HEK293T (cell line): ENCODE results near the gene TEAD3.

ENCODE experiments used
- ELF4 ChIP-seq: fragments of 450-650 bp; IDR thresholded peaks from 2 replicates; pipeline ENCODE4 v1.6.1; 2017; ENCODE audit warnings: antibody characterized with exemption
- FOXM1 ChIP-seq: fragments of 450-650 bp; IDR thresholded peaks from 2 replicates; pipeline ENCODE4 v1.6.1; 2017; ENCODE audit warnings: mild to moderate bottlenecking, borderline replicate concordance
- LEF1 ChIP-seq: fragments of 450-650 bp; IDR thresholded peaks from 2 replicates; pipeline ENCODE4 v1.6.1; 2017; ENCODE audit warnings: mild to moderate bottlenecking, borderline replicate concordance

DNA sequence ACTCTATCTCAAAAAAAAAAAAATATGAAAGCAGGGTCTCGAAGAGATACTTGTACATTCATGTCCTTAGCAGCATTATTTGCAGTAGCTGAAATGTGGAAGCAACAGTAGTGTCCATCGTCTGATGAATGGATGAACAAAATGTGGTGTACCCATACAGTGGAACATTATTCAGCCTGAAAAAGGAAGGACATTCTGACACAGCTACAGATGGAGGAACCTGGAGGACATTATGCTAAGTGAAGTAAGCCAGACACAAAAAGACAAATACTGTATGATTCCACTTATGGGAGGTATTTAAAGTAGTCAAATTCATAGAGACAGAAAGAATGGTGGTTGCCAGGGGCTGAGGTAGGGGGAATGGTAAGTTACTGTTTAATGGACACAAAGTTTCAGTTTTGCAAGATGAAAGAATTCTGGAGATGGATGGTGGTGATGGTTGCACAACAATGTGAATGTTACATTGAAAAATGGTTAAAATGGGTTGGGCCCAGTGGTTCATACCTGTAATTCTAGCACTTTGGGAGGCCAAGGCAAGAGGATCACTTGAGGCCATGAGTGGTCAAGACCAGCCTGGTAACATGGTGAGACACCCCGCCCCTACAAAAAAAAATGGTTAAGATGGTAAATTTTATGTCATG lies 27.6 kb upstream of the TEAD3 start:
- TF ChIP-seq FOXM1 (no peak), LEF1 (no peak), ELF4 (no peak)
